Panc1 (cell line): ENCODE measurements around the gene PTGR3.

Experiments used
- POLR2AphosphoS5 ChIP-seq: IDR thresholded peaks from 2 replicates; pipeline ENCODE4 v1.6.1; 2012; ENCODE audit warnings: mild to moderate bottlenecking, low read depth, low read length, moderate library complexity
- SIN3A ChIP-seq: IDR thresholded peaks from 2 replicates; pipeline ENCODE4 v1.6.1; 2012; ENCODE audit warnings: low read depth, mild to moderate bottlenecking, low read length, moderate library complexity, borderline replicate concordance; ENCODE audit not compliant: insufficient read depth
- TCF7L2 ChIP-seq: IDR thresholded peaks from 2 replicates; pipeline ENCODE4 v1.6.1; 2011; ENCODE audit warnings: mild to moderate bottlenecking, low read depth, low read length, inconsistent platforms
- TF ChIP-seq, protein P1 (sequence below): fragments of 450-650 bp; IDR thresholded peaks from 2 replicates; pipeline ENCODE4 v1.5.1; 2017; ENCODE audit warnings: mild to moderate bottlenecking
- TF ChIP-seq, protein P2 (sequence below), 2 experiments: IDR thresholded peaks; 2 replicates each; pipeline ENCODE4 v1.6.1; 2011 to 2012; ENCODE audit warnings: low read depth in 2 of 2, control low read depth in 1 of 2, low read length in 1 of 2, mild to moderate bottlenecking in 1 of 2, moderate library complexity in 1 of 2; ENCODE audit not compliant: insufficient read depth in 1 of 2

GRCh38 chr18:75213611-75214331 is 4.8 kb upstream of the PTGR3 start:
- TF ChIP-seq, protein P1, sequence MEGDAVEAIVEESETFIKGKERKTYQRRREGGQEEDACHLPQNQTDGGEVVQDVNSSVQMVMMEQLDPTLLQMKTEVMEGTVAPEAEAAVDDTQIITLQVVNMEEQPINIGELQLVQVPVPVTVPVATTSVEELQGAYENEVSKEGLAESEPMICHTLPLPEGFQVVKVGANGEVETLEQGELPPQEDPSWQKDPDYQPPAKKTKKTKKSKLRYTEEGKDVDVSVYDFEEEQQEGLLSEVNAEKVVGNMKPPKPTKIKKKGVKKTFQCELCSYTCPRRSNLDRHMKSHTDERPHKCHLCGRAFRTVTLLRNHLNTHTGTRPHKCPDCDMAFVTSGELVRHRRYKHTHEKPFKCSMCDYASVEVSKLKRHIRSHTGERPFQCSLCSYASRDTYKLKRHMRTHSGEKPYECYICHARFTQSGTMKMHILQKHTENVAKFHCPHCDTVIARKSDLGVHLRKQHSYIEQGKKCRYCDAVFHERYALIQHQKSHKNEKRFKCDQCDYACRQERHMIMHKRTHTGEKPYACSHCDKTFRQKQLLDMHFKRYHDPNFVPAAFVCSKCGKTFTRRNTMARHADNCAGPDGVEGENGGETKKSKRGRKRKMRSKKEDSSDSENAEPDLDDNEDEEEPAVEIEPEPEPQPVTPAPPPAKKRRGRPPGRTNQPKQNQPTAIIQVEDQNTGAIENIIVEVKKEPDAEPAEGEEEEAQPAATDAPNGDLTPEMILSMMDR: no peak
- TF ChIP-seq POLR2AphosphoS5 (no peak), SIN3A (no peak), TCF7L2 (no peak)
- TF ChIP-seq, protein P2, sequence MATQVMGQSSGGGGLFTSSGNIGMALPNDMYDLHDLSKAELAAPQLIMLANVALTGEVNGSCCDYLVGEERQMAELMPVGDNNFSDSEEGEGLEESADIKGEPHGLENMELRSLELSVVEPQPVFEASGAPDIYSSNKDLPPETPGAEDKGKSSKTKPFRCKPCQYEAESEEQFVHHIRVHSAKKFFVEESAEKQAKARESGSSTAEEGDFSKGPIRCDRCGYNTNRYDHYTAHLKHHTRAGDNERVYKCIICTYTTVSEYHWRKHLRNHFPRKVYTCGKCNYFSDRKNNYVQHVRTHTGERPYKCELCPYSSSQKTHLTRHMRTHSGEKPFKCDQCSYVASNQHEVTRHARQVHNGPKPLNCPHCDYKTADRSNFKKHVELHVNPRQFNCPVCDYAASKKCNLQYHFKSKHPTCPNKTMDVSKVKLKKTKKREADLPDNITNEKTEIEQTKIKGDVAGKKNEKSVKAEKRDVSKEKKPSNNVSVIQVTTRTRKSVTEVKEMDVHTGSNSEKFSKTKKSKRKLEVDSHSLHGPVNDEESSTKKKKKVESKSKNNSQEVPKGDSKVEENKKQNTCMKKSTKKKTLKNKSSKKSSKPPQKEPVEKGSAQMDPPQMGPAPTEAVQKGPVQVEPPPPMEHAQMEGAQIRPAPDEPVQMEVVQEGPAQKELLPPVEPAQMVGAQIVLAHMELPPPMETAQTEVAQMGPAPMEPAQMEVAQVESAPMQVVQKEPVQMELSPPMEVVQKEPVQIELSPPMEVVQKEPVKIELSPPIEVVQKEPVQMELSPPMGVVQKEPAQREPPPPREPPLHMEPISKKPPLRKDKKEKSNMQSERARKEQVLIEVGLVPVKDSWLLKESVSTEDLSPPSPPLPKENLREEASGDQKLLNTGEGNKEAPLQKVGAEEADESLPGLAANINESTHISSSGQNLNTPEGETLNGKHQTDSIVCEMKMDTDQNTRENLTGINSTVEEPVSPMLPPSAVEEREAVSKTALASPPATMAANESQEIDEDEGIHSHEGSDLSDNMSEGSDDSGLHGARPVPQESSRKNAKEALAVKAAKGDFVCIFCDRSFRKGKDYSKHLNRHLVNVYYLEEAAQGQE (IDR thresholded peaks at IDR 0.05; ENCODE audit: insufficient read depth in 1 of 2, low read depth in 2 of 2, low read length in 1 of 2): no peak
